ENCODE data around the gene SKP2.

GRCh38 chr5:36170832-36171424 is 19.0 kb downstream of the SKP2 start:
- TF ChIP-seq CTCF (IDR thresholded peaks at IDR 0.05; ENCODE audit: poor library complexity) = no peak
- no peak for TF ChIP-seq EZH2phosphoT487 (IDR thresholded peaks at IDR 0.05; ENCODE audit: low read depth, severe bottlenecking, unreplicated experiment)

Measured in hepatocyte (in vitro differentiated cells).